Forelimb muscle (tissue), 1 donor: ENCODE results near the gene GPR42. TPM values are rescaled to one million over a fixed set of nuclear protein-coding genes. Genes with fewer than 3 reads are reported as not detected.
"Not testable (repeated sequence)": the region's sequence is repeated elsewhere in the genome, so short reads cannot be mapped to it uniquely, and the experiment has no call there.

Experiments
- DNase-seq: peaks from one replicate; pipeline ENCODE4 v3.0.0-alpha.2; 2013; ENCODE audit warnings: low read depth
- polyA plus RNA-seq: library from polyadenylated mRNA; unstranded; fragments of 120-200 nt; gene quantifications from one replicate; pipeline ENCODE4 v1.2.1, GENCODE V29; 2013; ENCODE audit not compliant: insufficient read length

GPR42 gene
- polyA plus RNA-seq, 1 donor, result not detected

GRCh38 chr19:35362261-35363000 is 8.4 kb upstream of the GPR42 start:
- no peak for DNase-seq

- no peak for DNase-seq
Measured at GRCh38 chr19:35363001-35363590, 7.8 kb upstream of the GPR42 start.

- no peak for DNase-seq
Measured at GRCh38 chr19:35363711-35364425, 7.0 kb upstream of the GPR42 start.

GRCh38 chr19:35365303-35365702 is 5.6 kb upstream of the GPR42 start:
- DNase-seq, result no peak

- DNase-seq, result no peak
Measured at GRCh38 chr19:35368378-35368777, 2.5 kb upstream of the GPR42 start.

GRCh38 chr19:35369522-35369921 is 1.3 kb upstream of the GPR42 start:
- DNase-seq, result no peak

- no peak for DNase-seq
Measured at GRCh38 chr19:35373492-35373891, 2.6 kb downstream of the GPR42 start.

GRCh38 chr19:35374031-35374430 is 3.2 kb downstream of the GPR42 start:
- DNase-seq, result not testable (repeated sequence)

- DNase-seq, result no peak
Measured at GRCh38 chr19:35375505-35376307, 4.8 kb downstream of the GPR42 start.

GRCh38 chr19:35377656-35378055 is 6.8 kb downstream of the GPR42 start:
- no peak for DNase-seq

GRCh38 chr19:35378356-35378755 is 7.5 kb downstream of the GPR42 start:
- no peak for DNase-seq

GRCh38 chr19:35379545-35379944 is 8.7 kb downstream of the GPR42 start:
- DNase-seq, result not testable (repeated sequence)

GRCh38 chr19:35379992-35380391 is 9.1 kb downstream of the GPR42 start:
- DNase-seq, result no peak

GRCh38 chr19:35380450-35381124 is 9.7 kb downstream of the GPR42 start:
- DNase-seq, result no peak

- DNase-seq, result no peak
Measured at GRCh38 chr19:35381318-35381717, 10.4 kb downstream of the GPR42 start.

GRCh38 chr19:35381926-35382325 is 11.1 kb downstream of the GPR42 start:
- DNase-seq, result no peak

- DNase-seq, result no peak
Measured at GRCh38 chr19:35383536-35383935, 12.7 kb downstream of the GPR42 start.

GRCh38 chr19:35388277-35389054 is 17.6 kb downstream of the GPR42 start:
- DNase-seq, result no peak

GRCh38 chr19:35389192-35389861 is 18.5 kb downstream of the GPR42 start:
- DNase-seq, result no peak
